ENCODE data around the gene TLN1. TPM values are rescaled to one million over a fixed set of nuclear protein-coding genes. Genes with fewer than 3 reads are reported as not detected.

TLN1 gene
- total and polyA plus RNA-seq, 8 donors: 152 to 471 (median 191) TPM

DNA sequence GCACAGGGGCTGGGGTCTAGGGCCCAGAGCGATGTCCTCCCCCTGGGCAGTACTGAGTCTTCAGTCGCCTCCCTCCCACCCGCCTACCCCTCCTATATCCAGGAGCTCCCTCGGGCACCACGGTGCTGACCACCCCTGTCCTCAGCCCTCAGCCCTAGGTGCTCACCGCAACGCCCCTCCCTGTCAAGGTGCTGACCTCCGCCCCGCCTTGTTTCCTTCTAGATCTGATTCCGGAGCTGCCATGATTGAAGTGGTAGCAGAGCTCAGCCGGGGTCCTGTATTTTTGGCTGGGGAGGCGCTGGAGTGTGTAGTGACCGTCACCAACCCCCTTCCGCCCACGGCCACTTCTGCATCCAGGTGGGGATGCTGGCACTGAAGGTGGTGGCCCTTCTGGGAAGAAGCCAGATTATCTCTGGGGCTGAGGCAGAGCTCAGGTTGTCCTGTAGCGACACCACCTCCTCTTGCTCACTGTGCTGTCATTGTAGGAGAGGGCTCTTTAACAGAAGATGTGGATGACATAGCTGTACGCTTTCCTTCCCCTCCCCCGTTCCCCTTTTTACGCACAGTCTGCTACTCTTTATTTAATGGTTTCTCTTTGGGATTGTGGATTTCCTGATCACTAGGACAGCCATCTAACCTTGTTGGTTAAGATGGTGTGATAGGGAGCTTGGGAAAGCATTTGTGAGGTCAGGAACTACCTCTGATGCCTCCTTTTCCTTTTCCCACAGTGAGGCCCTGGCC lies 17.7 kb upstream of the TLN1 start:
- Histone ChIP-seq H3K27ac (peak overlapping the region; percentile 90 to 91), H3K9me3 (no peaks in the 10 kb centered on the region), H3K4me1 (peaks cover 27 to 53% of the 10 kb centered on the region in 2 donors), H3K4me3 (peak overlapping the region; percentile 83 to 93), H3K36me3 (peaks cover 0 to 44% of the 10 kb centered on the region in 2 donors), H3K27me3 (no peaks in the 10 kb centered on the region)
- ATAC-seq (peak; percentile 65), DNase-seq (peak in 1 of 4 donors; percentile 54)
- intact Hi-C loops (cut with DNase I): no loop called here
- TF ChIP-seq, protein P1, sequence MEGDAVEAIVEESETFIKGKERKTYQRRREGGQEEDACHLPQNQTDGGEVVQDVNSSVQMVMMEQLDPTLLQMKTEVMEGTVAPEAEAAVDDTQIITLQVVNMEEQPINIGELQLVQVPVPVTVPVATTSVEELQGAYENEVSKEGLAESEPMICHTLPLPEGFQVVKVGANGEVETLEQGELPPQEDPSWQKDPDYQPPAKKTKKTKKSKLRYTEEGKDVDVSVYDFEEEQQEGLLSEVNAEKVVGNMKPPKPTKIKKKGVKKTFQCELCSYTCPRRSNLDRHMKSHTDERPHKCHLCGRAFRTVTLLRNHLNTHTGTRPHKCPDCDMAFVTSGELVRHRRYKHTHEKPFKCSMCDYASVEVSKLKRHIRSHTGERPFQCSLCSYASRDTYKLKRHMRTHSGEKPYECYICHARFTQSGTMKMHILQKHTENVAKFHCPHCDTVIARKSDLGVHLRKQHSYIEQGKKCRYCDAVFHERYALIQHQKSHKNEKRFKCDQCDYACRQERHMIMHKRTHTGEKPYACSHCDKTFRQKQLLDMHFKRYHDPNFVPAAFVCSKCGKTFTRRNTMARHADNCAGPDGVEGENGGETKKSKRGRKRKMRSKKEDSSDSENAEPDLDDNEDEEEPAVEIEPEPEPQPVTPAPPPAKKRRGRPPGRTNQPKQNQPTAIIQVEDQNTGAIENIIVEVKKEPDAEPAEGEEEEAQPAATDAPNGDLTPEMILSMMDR (IDR thresholded peaks at IDR 0.05): no peak

DNA sequence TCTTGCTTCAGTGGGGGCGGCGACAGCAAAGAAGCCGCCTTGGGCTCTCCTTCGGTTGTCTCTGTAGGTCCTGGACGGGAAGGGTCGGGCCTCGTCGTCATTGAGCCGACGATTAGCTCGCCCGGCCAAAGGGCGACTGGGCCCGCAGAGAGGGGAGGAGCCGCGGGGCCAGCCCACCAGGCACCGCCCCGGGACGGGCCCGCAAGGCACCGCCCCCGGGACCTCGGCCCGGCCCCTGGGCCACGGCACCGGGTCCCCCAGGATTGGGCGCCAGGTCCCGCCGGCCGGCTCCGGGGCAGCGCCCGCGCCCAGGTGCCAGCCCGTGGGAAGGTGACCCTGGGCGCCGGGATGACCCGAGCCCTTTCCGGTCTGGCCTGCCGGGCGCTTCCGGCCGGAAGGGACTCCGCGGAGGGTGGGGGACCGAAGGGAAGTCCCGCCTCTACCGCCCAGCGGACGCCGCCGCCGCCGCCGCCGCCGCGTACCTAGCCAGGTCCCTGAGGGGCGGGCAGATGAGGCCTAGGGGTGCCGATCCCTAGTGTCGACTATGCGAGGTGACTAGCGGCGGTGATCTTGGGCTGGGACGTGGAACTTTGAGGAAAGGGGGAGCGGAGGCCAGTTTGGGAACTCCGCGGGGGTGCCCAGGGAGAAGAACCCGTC lies 17.0 kb upstream of the TLN1 start, which contains the start of the genes GBA2 and RGP1:
Gene GBA2, minus strand, starts transcription at position 371 of the 657 bp plus-strand sequence. CDS start 524 bp downstream, outside the sequence.
Gene RGP1, plus strand, starts transcription at position 430 of the 657 bp plus-strand sequence. CDS start 469 bp downstream, outside the sequence.
- Histone ChIP-seq H3K27ac (peak within 1 kb of the TSS; percentile 90 to 91), H3K36me3 (peaks cover 0 to 44% of the 10 kb centered on the region in 2 donors), H3K4me3 (peak within 1 kb of the TSS; percentile 83 to 93), H3K4me1 (peaks cover 28 to 59% of the 10 kb centered on the region in 2 donors), H3K27me3 (no peaks in the 10 kb centered on the region), H3K9me3 (no peaks in the 10 kb centered on the region)
- intact Hi-C loops (cut with DNase I): no loop called here
- ATAC-seq (peak; percentile 94), DNase-seq (peak; percentile 71 to 97 (median 84))
- TF ChIP-seq, protein P1 (IDR thresholded peaks at IDR 0.05): no peak

DNA sequence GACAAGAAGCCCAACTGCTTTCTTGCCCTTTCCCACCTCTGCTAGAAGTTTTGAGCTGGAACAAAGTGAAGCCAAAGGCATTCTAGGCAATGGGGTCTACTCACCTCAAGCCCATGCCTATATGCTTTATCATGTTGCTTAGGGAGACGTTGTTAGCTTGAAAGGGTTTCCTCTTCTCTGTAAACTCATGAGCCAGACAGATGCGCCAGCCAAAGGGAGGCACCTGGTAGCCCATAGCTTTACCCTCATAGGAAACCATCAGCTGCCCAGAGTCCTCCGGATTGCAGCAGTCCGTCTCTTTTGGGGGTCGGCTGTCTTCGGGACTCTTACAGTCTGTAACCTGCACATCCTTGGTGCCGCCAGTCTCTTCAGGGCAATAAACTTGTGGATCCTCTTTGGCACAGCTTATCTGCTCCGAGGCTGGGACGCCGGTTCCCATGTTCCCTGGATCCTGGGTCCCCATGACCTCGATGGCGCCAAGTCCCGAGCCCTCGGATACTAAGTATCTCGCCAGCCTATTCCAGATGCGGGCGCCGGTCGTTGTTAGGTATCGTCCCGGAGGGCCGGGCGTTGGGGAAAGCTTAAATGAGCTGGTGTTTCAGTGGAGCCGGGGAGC lies 16.4 kb upstream of the TLN1 start:
- Histone ChIP-seq H3K4me1 (peaks cover 28 to 65% of the 10 kb centered on the region in 2 donors), H3K9me3 (no peaks in the 10 kb centered on the region), H3K27ac (peak overlapping the region; percentile 90 to 91), H3K36me3 (peaks cover 2 to 44% of the 10 kb centered on the region in 2 donors), H3K4me3 (peak overlapping the region; percentile 83 to 93), H3K27me3 (no peaks in the 10 kb centered on the region)
- ATAC-seq (no peak), DNase-seq (no peak)
- TF ChIP-seq, protein P1 (IDR thresholded peaks at IDR 0.05): no peak
- intact Hi-C loops (cut with DNase I): no loop called here

DNA sequence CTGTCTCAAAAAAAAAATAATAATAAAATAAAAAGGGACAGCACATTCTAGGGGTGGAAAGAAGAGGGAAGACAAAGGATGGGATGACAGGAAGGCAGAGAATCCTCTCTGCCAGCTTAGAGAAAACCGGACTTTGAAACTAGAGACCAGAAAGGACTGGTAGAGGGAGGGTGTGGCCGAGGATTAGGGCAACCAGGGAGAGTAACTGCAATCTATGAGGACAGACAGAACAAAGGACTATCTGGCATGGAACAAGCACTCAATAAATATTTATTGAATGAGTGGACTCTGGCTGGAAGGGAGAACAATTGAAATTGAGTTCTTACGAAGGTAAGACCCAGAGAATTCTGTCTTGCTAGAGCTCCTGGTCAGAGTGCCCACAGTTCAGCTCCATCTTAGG lies 14.6 kb upstream of the TLN1 start:
- DNase-seq (no peak), ATAC-seq (no peak)
- TF ChIP-seq, protein P1 (IDR thresholded peaks at IDR 0.05): no peak
- H3K27ac ChIP-seq: peak overlapping the region in 1 of 2 donors; percentile 16
- H3K27me3 ChIP-seq: no peaks in the 10 kb centered on the region
- peak overlapping the region; percentile 83 to 93 for H3K4me3 ChIP-seq
- intact Hi-C loops (cut with DNase I): no loop called here
- peaks cover 6 to 44% of the 10 kb centered on the region in 2 donors for H3K36me3 ChIP-seq
- peaks cover 28 to 68% of the 10 kb centered on the region in 2 donors for H3K4me1 ChIP-seq
- H3K9me3 ChIP-seq: no peaks in the 10 kb centered on the region
